Tibial nerve (tissue), 4 donors: Measurements from ENCODE around the gene ZGPAT.

ENCODE experiments used
- EP300 ChIP-seq, 2 donors: sonication (generic); formaldehyde crosslinking; IDR thresholded peaks; one replicate each; pipeline ENCODE4 v1.6.1; 2017; ENCODE audit warnings: antibody characterized with exemption in 2 of 2, mild to moderate bottlenecking in 1 of 2
- POLR2A ChIP-seq, 2 donors: fragments of 450-650 bp; IDR thresholded peaks; one replicate each; pipeline ENCODE4 v1.6.1; 2017; ENCODE audit warnings: antibody characterized with exemption in 2 of 2, mild to moderate bottlenecking in 2 of 2, moderate library complexity in 2 of 2
- TF ChIP-seq, protein P1 (sequence below), 5 experiments: fragments of 200-600 bp in 3 of 5; fragments of 450-650 bp in 2 of 5; sonication (generic) in 3 of 5; IDR thresholded peaks; one replicate each; pipeline ENCODE4 v1.5.1; 2016 to 2019; ENCODE audit warnings: antibody characterized with exemption in 5 of 5, mild to moderate bottlenecking in 3 of 5, moderate library complexity in 2 of 5

DNA sequence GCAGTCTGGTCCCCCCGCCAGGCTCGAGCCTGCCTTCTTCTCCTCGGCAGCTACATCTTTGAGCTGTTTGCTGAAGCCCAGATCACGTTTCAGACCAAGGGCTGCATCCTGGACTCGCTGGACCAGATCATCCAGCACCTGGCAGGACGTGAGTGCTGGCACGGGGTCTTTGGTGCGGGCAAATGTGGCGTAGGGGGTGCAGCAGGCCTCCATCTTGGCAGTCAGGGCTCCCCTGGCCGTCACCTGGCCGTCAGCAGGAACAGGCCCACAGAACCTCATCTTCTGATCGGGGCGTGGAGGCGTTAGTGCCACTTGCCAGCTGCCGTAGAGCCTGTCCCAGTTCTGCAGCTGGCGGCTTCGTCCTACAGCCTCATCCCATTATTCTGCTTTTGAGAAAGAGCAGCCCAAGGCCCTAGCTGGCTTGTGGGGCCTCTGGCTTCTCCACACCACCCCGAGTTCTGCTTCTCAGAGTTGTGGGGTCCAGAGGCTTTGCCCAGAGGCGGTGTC is 28.0 kb upstream of the ZGPAT start:
- TF ChIP-seq, protein P1, sequence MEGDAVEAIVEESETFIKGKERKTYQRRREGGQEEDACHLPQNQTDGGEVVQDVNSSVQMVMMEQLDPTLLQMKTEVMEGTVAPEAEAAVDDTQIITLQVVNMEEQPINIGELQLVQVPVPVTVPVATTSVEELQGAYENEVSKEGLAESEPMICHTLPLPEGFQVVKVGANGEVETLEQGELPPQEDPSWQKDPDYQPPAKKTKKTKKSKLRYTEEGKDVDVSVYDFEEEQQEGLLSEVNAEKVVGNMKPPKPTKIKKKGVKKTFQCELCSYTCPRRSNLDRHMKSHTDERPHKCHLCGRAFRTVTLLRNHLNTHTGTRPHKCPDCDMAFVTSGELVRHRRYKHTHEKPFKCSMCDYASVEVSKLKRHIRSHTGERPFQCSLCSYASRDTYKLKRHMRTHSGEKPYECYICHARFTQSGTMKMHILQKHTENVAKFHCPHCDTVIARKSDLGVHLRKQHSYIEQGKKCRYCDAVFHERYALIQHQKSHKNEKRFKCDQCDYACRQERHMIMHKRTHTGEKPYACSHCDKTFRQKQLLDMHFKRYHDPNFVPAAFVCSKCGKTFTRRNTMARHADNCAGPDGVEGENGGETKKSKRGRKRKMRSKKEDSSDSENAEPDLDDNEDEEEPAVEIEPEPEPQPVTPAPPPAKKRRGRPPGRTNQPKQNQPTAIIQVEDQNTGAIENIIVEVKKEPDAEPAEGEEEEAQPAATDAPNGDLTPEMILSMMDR (IDR thresholded peaks at IDR 0.05) = no peak
- TF ChIP-seq POLR2A (IDR thresholded peaks at IDR 0.05) = no peak
- TF ChIP-seq EP300 (IDR thresholded peaks at IDR 0.05) = no peak
